Neural cell (in vitro differentiated cells): Measurements from ENCODE around the gene NT5M.

ENCODE experiments used
- CTCF ChIP-seq: fragments of 450-650 bp; IDR thresholded peaks from 2 replicates; pipeline ENCODE4 v1.5.1; 2014; ENCODE audit warnings: antibody characterized with exemption, mild to moderate bottlenecking, moderate library complexity; ENCODE audit not compliant: poor library complexity, severe bottlenecking
- EP300 ChIP-seq: fragments of 450-650 bp; conservative IDR thresholded peaks from 2 replicates; pipeline ENCODE4 v1.6.1; 2014; ENCODE audit warnings: antibody characterized with exemption, mild to moderate bottlenecking, moderate library complexity; ENCODE audit not compliant: poor library complexity, severe bottlenecking
- EZH2 ChIP-seq: fragments of 200-600, 300-800 bp; shearing (Covaris generic), sonication (generic); IDR thresholded peaks from 2 replicates; pipeline ENCODE4 v1.6.1; 2014; ENCODE audit warnings: antibody characterized with exemption, low read length, borderline replicate concordance, mild to moderate bottlenecking; ENCODE audit not compliant: insufficient read depth, poor library complexity, severe bottlenecking
- MXI1 ChIP-seq: fragments of 450-650 bp; conservative IDR thresholded peaks from 2 replicates; pipeline ENCODE4 v1.6.1; 2014; ENCODE audit warnings: antibody characterized with exemption, mild to moderate bottlenecking; ENCODE audit not compliant: poor library complexity, severe bottlenecking
- POLR2AphosphoS5 ChIP-seq: IDR thresholded peaks from 2 replicates; pipeline ENCODE4 v1.6.1; 2012
- RAD21 ChIP-seq: fragments of 450-650 bp; conservative IDR thresholded peaks from 2 replicates; pipeline ENCODE4 v1.6.1; 2014; ENCODE audit warnings: antibody characterized with exemption, mild to moderate bottlenecking, moderate library complexity
- TAF1 ChIP-seq: IDR thresholded peaks from 2 replicates; pipeline ENCODE4 v1.6.1; 2012; ENCODE audit warnings: low read depth

DNA sequence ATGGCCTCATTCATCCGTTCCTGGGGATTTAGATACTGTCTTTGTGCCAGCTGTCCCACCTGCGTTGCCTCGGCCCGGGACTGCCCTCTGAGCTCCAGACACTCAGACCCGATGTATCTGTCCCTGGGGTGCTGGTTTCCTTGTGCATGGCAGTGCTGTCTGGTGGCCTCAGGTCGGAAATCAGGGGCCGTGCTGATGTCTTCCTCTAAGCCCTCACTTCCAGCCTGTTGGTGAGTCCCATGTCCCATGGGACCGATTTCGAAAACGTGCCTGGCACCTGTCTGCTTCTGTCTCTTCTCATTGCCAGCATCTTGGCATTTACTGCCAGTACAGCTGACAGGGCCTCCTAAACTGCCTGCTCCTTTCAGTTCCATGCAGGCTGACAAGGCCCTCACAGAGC lies 22.1 kb downstream of the NT5M start:
- TF ChIP-seq CTCF (no peak), EP300 (no peak), POLR2AphosphoS5 (no peak), EZH2 (no peak), TAF1 (no peak), RAD21 (no peak), MXI1 (no peak)
